ENCODE data around the gene CDH13. TPM values are rescaled to one million over a fixed set of nuclear protein-coding genes. Genes with fewer than 3 reads are reported as not detected.

CDH13 gene
- total RNA-seq, 1 donor from 2014 or later: not detected

DNA sequence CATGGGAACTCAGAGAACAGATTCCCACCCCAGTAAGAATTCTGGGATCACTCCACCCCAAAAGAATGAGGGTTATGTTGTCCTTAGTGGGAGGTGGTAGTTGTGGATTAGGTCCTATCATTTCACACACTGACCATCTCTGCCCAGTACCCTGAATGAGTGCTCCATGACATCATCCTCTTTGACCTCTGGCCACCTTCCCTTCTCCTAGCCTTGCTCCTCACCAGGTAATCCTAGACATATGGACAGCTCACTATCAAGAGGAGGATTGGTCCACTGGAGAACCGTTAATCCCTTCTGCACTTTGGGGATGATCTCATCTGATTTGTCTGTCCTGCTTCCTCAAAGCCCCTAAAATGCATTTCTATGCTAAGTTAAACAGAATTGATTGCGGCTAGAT, 642.8 kb downstream of the CDH13 start:
- Mint-ChIP-seq H3K27me3 (no peaks in the 10 kb centered on the region), H3K4me1 (no peaks in the 10 kb centered on the region), H3K27ac (no peak overlapping the region), H3K9me3 (no peaks in the 10 kb centered on the region), H3K4me3 (no peak overlapping the region), H3K36me3 (ENCODE audit: low read depth) (no peaks in the 10 kb centered on the region)
- intact Hi-C loops (cut with micrococcal nuclease): no loop called here
- DNase-seq: no peak

- no peak overlapping the region for H3K27ac Mint-ChIP-seq
- H3K4me1 Mint-ChIP-seq: no peaks in the 10 kb centered on the region
- no peak overlapping the region for H3K4me3 Mint-ChIP-seq
- no peaks in the 10 kb centered on the region for H3K27me3 Mint-ChIP-seq
- H3K9me3 Mint-ChIP-seq: no peaks in the 10 kb centered on the region
- intact Hi-C loops (cut with micrococcal nuclease): no loop called here
- no peaks in the 10 kb centered on the region for H3K36me3 Mint-ChIP-seq (ENCODE audit: low read depth)
- DNase-seq: no peak
These were observed 643.3 kb downstream of the CDH13 start for GRCh38 chr16:83270061-83270460.

GRCh38 chr16:83270640-83271039, 643.9 kb downstream of the CDH13 start:
- no peak for DNase-seq
- no peak overlapping the region for H3K27ac Mint-ChIP-seq
- no peaks in the 10 kb centered on the region for H3K9me3 Mint-ChIP-seq
- H3K4me3 Mint-ChIP-seq: no peak overlapping the region
- H3K4me1 Mint-ChIP-seq: no peaks in the 10 kb centered on the region
- no peaks in the 10 kb centered on the region for H3K27me3 Mint-ChIP-seq
- no peaks in the 10 kb centered on the region for H3K36me3 Mint-ChIP-seq (ENCODE audit: low read depth)
- intact Hi-C loops (cut with micrococcal nuclease): no loop called here

DNA sequence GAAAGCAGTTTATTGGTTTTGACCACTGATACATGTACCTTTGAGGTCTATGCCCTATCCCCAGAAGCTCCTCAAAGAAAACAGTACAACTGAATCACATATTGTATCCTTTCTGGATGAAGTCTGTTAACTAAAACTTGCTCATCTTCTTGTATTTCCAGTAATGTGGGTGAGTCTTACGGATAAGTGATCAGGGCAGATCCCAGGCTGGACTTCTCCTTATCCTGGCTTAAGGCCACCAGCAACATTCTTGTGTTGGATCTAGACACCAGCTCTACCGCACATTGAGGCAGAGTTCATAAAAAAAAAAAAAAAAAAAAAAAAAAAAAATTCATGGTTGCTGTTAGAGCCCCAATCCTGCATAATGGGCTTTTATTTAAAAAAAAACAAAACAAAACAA, 644.4 kb downstream of the CDH13 start:
- no peak for DNase-seq
- H3K27me3 Mint-ChIP-seq: no peaks in the 10 kb centered on the region
- no peaks in the 10 kb centered on the region for H3K36me3 Mint-ChIP-seq (ENCODE audit: low read depth)
- no peaks in the 10 kb centered on the region for H3K9me3 Mint-ChIP-seq
- intact Hi-C loops (cut with micrococcal nuclease): no loop called here
- no peak overlapping the region for H3K4me3 Mint-ChIP-seq
- H3K27ac Mint-ChIP-seq: no peak overlapping the region
- no peaks in the 10 kb centered on the region for H3K4me1 Mint-ChIP-seq

- Mint-ChIP-seq H3K27ac (no peak overlapping the region), H3K4me1 (no peaks in the 10 kb centered on the region), H3K27me3 (no peaks in the 10 kb centered on the region), H3K9me3 (no peaks in the 10 kb centered on the region), H3K4me3 (no peak overlapping the region), H3K36me3 (ENCODE audit: low read depth) (no peaks in the 10 kb centered on the region)
- intact Hi-C loops (cut with micrococcal nuclease): no loop called here
- DNase-seq: no peak
These were observed 645.3 kb downstream of the CDH13 start for GRCh38 chr16:83271970-83272575.

- DNase-seq: no peak
- Mint-ChIP-seq H3K27ac (no peak overlapping the region), H3K27me3 (no peaks in the 10 kb centered on the region), H3K36me3 (ENCODE audit: low read depth) (no peaks in the 10 kb centered on the region), H3K9me3 (no peaks in the 10 kb centered on the region), H3K4me3 (no peak overlapping the region), H3K4me1 (no peaks in the 10 kb centered on the region)
- intact Hi-C loops (cut with micrococcal nuclease): no loop called here
These were observed 646.1 kb downstream of the CDH13 start for GRCh38 chr16:83272843-83273242.

- DNase-seq: no peak
- Mint-ChIP-seq H3K4me3 (no peak overlapping the region), H3K4me1 (no peaks in the 10 kb centered on the region), H3K9me3 (no peaks in the 10 kb centered on the region), H3K36me3 (ENCODE audit: low read depth) (no peaks in the 10 kb centered on the region), H3K27me3 (no peaks in the 10 kb centered on the region), H3K27ac (no peak overlapping the region)
- intact Hi-C loops (cut with micrococcal nuclease): no loop called here
These were observed 646.9 kb downstream of the CDH13 start for GRCh38 chr16:83273504-83274173.

DNA sequence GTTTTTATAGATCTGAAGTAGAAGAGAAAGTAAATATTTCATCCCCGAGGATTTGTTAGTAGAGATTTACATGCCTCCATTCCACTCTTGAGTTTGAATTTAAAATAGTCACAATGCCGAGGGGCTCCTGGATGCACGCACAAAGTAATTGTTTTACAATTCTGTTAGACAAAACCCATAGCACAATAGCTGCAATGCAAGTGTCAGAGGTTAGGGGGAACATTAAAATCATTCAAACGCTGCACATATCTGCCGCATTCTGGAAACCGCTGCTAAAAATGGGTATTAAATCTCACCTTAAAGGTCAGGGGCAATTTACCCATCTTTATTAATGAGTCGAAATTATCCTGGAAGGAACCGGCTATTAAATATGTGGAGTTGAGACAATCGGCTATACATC, 652.5 kb downstream of the CDH13 start:
- H3K4me1 Mint-ChIP-seq: no peaks in the 10 kb centered on the region
- H3K27me3 Mint-ChIP-seq: no peaks in the 10 kb centered on the region
- no peak for DNase-seq
- intact Hi-C loops (cut with micrococcal nuclease): no loop called here
- no peaks in the 10 kb centered on the region for H3K36me3 Mint-ChIP-seq (ENCODE audit: low read depth)
- no peak overlapping the region for H3K27ac Mint-ChIP-seq
- no peak overlapping the region for H3K4me3 Mint-ChIP-seq
- H3K9me3 Mint-ChIP-seq: no peaks in the 10 kb centered on the region

GRCh38 chr16:83285921-83286320, 659.2 kb downstream of the CDH13 start:
- no peaks in the 10 kb centered on the region for H3K4me1 Mint-ChIP-seq
- H3K36me3 Mint-ChIP-seq (ENCODE audit: low read depth): no peaks in the 10 kb centered on the region
- intact Hi-C loops (cut with micrococcal nuclease): no loop called here
- no peaks in the 10 kb centered on the region for H3K27me3 Mint-ChIP-seq
- no peak overlapping the region for H3K4me3 Mint-ChIP-seq
- no peak overlapping the region for H3K27ac Mint-ChIP-seq
- H3K9me3 Mint-ChIP-seq: no peaks in the 10 kb centered on the region
- DNase-seq: no peak

- Mint-ChIP-seq H3K4me1 (no peaks in the 10 kb centered on the region), H3K27ac (no peak overlapping the region), H3K36me3 (ENCODE audit: low read depth) (no peaks in the 10 kb centered on the region), H3K9me3 (no peaks in the 10 kb centered on the region), H3K27me3 (no peaks in the 10 kb centered on the region), H3K4me3 (no peak overlapping the region)
- DNase-seq: no peak
- intact Hi-C loops (cut with micrococcal nuclease): no loop called here
These were observed 669.7 kb downstream of the CDH13 start for GRCh38 chr16:83296505-83296904.

GRCh38 chr16:83298541-83298940, 671.8 kb downstream of the CDH13 start:
- no peak for DNase-seq
- H3K27ac Mint-ChIP-seq: no peak overlapping the region
- H3K4me3 Mint-ChIP-seq: no peak overlapping the region
- intact Hi-C loops (cut with micrococcal nuclease): no loop called here
- H3K4me1 Mint-ChIP-seq: no peaks in the 10 kb centered on the region
- no peaks in the 10 kb centered on the region for H3K9me3 Mint-ChIP-seq
- H3K27me3 Mint-ChIP-seq: no peaks in the 10 kb centered on the region
- no peaks in the 10 kb centered on the region for H3K36me3 Mint-ChIP-seq (ENCODE audit: low read depth)

DNA sequence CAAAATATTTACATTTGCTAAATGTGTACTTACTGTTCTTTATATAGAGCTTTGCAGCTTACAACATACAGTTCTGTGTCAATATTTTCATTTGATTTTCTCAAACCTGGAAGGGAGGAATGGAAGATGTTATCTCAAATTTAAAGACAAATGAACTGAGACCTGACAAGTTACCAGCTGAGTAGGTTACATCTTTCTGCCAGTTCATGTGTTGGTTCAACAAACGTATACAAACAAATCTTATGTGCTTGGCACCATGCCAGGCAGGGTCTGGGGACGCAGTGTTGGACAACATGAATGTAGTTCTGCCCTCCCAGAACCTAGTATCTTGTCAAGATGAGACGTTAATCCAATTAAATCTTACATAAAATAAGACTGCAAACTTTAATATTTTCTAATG, 673.6 kb downstream of the CDH13 start:
- no peaks in the 10 kb centered on the region for H3K9me3 Mint-ChIP-seq
- H3K27me3 Mint-ChIP-seq: no peaks in the 10 kb centered on the region
- DNase-seq: no peak
- H3K36me3 Mint-ChIP-seq (ENCODE audit: low read depth): no peaks in the 10 kb centered on the region
- H3K4me3 Mint-ChIP-seq: no peak overlapping the region
- no peak overlapping the region for H3K27ac Mint-ChIP-seq
- no peaks in the 10 kb centered on the region for H3K4me1 Mint-ChIP-seq
- intact Hi-C loops (cut with micrococcal nuclease): no loop called here

DNA sequence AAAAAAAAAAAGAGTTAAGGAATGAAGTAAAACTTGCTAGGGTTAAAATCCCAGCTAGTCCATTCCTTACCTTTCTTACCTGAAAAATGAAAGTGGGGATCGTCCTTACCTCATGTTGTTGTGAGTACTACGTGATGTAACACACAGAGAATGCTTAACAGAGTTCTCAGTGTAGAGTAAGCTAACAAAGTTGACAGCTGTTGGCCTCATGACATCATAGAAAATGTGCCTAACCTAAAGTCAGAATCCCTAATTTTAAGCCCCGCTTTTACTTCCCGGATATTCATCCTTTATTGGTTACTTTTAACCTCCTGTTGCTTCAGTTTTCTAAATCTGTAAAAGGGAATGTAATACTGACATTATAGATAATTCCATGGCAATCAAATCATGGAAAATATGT, 675.2 kb downstream of the CDH13 start:
- intact Hi-C loops (cut with micrococcal nuclease): no loop called here
- Mint-ChIP-seq H3K27ac (no peak overlapping the region), H3K9me3 (no peaks in the 10 kb centered on the region), H3K27me3 (no peaks in the 10 kb centered on the region), H3K4me3 (no peak overlapping the region), H3K36me3 (ENCODE audit: low read depth) (no peaks in the 10 kb centered on the region), H3K4me1 (no peaks in the 10 kb centered on the region)
- DNase-seq: no peak

DNA sequence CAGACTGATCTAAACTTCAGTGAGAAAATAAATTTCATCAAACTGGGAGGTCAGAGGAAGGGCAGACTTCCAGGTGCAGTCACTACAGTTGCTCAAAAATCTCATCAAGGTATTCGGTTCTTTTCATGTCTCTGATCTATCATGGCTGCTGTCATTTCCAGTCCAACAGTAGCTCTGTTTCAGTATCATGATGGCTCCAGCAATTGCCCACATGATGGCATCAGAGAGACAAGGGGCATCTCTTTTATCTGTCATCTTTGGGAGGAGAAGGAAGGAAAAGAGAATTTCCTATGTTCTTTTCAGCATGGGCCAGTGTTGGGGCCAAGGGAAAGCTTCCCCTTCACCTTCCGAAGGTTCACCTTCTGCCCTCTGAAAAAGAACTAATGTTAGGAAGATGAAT, 676.1 kb downstream of the CDH13 start:
- intact Hi-C loops (cut with micrococcal nuclease): no loop called here
- H3K27me3 Mint-ChIP-seq: no peaks in the 10 kb centered on the region

DNA sequence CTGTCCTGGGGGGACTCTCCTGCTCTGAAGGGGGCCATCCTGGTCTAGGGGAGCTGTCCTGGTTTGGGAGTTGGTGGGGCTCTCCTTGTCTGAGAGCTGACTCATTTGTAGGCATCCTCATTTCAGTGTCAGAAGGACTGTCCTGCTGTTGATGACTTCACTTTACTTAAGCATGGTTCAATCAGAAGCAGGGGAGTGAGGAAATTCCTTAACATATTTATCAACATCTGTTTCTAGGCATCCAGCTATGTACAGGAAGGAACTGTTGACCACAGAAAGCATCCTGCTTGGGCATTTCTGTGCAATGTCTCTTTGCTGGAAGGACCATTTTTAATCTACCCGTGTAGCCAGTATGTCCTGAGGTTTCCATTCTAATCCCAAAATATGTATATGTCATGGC, 678.3 kb downstream of the CDH13 start:
- no peak overlapping the region for H3K4me3 Mint-ChIP-seq
- no peaks in the 10 kb centered on the region for H3K27me3 Mint-ChIP-seq
- no peak for DNase-seq
- intact Hi-C loops (cut with micrococcal nuclease): no loop called here
- no peaks in the 10 kb centered on the region for H3K36me3 Mint-ChIP-seq (ENCODE audit: low read depth)
- H3K4me1 Mint-ChIP-seq: no peaks in the 10 kb centered on the region
- no peak overlapping the region for H3K27ac Mint-ChIP-seq
- H3K9me3 Mint-ChIP-seq: no peaks in the 10 kb centered on the region

More for the DNA sequence above, 676.1 kb downstream of the CDH13 start:
- H3K36me3 Mint-ChIP-seq (ENCODE audit: low read depth): no peaks in the 10 kb centered on the region
- no peaks in the 10 kb centered on the region for H3K9me3 Mint-ChIP-seq
- no peak for DNase-seq
- no peaks in the 10 kb centered on the region for H3K4me1 Mint-ChIP-seq
- no peak overlapping the region for H3K27ac Mint-ChIP-seq
- H3K4me3 Mint-ChIP-seq: no peak overlapping the region
